Endometrial microvascular endothelial cells (primary cell): ENCODE results near the gene CNFN. TPM values are rescaled to one million over a fixed set of nuclear protein-coding genes. Genes with fewer than 3 reads are reported as not detected.

Experiments
- in situ Hi-C: cut with HindIII; loops from 2 replicates; pipeline ENCODE4 v1.10.0; 2017; ENCODE audit warnings: low sequenced_read_pairs, low pct_unique_long_range_greater_than_20kb; ENCODE audit errors: inconsistent ontology term
- total RNA-seq: library from RNA; depleted of rRNA; stranded (reverse); fragments of >200 nt; gene quantifications from one replicate; pipeline ENCODE4 v1.2.3, GENCODE V29; 2015; ENCODE audit errors: inconsistent ontology term

The CNFN gene, protein sequence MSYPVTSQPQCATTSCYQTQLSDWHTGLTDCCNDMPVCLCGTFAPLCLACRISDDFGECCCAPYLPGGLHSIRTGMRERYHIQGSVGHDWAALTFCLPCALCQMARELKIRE
- total RNA-seq: not detected

DNA sequence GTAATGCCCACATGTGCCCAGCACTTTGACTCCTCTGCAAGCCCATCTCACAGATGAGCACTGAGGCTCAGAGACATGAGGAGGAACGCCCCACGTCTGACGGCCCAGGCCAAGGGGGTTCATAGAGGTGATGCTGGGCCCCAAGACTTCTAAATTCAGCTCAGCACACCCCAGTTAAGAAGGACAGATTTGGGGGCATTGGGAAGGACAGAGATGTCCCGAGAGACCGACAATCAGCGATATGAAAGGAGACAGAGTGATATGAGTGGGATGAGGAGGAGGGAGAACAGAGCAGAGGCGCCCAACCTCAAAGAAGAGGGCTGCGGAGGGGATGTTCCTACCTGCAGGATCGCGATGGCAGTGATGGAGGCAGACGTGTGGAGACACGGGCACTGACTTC is at the start of gene CNFN:
Gene CNFN (minus strand): TSS at position 399 of the 400 bp plus-strand sequence. CDS start 1,260 bp downstream, outside the sequence.
- in situ Hi-C loops: no loop called here

DNA sequence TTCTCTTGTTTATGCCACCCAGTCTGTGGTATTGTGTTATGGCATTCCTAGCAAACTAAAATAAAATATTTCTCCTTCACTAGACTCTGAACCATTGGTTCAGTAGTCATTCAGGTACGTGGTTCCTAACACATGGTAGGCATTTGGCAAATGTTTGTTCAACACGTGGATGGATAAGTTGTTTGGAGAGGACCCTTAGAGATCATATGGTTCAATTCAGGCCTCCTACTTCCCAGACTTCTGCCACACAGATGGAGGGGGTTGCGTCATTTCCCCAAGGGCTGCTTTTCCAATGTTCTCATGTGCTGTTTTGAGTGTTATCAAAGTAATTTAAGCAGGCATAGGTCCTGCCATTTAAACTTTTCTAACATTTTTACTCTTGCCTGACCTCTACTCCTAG is 45.9 kb upstream of the CNFN start:
- in situ Hi-C loops: no loop called here

DNA sequence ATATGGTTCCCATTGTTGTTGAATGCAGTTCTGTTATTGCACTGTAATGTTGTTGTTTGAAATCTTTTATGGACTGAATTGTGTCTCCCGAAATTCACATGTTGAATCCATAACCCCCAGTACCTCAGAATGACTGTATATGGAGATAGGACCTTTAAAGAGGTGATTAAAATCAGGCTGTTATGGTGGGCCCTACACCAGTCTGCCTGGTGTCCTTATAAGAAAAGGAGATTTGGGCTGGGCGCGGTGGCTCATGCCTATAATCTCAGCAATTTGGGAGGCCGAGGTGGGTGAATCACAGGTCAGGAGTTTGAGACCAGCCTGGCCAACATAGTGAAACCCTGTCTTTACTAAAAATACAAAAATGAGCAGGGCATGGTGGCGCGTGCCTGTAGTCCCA is 45.2 kb upstream of the CNFN start:
- in situ Hi-C loops: no loop called here

DNA sequence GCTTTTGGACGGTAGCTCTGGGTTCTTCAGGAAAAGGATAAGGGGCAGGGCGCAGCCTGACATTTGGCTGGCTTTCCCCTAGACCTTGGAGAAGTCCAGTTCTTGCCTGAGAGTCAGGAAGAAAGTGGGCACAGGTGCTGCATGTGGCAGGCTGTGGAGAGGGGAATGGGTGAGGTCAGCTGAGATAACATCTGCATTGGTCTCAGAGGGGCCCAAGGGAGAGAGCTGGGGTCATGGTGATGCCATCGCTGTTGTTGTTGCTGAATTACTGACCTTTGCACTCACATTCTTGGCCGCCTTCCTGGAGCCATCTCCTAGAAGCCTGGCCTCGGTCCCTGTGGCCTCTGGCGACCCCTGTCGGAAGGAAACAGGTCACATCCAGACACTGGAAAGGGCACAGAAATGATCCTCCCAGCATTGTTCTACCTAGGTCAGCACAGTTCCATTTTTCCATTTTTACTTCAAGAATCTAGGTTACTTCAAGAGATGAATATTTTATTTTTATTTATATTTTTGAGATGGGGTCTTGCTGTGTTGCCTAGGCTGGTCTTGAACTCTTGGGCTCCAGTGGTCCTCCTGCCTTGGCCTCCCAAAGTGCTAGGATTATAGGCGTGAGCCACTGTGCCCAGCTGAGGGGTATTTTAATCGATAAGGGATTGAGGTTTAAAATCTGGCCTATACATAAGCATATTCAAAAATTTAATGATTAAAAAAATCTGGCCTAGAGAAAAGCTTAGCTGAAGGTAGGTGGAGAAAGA is 43.6 kb upstream of the CNFN start:
- in situ Hi-C loops: no loop called here

DNA sequence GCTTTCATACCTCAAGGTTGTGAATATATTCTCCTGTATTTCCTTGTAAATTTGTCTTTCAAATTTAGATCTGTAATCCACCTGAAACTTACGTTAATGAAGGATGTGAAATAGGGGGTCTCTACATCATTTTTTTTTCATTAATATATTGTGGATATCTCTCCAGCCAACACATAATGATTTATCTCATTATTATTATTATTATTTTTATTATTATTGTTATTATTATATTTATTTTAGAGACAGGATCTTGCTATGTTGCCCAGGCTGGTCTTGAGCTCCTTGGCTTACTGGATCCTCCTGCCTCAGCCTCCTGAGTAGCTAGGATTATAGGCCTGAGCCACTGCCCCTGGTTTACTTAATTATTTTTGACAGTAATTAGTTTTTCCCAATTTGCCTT is 41.4 kb upstream of the CNFN start:
- in situ Hi-C loops: no loop called here

DNA sequence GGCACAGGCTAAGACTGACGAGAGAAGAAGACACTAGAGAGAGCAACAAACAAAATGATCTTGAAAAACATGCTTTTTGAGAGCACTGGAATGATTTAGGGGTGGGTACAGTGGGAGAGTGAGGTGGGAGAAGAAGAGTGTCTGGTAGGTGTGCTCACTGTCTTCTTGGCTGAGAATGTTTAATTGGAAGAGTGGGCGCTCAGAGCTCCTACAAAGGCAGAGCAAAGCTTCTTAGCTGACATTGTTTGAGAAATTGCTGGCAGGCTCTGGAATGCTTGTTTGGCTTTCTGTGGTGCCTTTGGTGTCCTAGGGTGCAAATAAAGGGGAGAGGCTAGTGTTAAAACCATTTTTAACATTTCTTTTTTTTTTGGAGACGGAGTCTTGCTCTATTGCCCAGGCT is 38.6 kb upstream of the CNFN start:
- in situ Hi-C loops: no loop called here

DNA sequence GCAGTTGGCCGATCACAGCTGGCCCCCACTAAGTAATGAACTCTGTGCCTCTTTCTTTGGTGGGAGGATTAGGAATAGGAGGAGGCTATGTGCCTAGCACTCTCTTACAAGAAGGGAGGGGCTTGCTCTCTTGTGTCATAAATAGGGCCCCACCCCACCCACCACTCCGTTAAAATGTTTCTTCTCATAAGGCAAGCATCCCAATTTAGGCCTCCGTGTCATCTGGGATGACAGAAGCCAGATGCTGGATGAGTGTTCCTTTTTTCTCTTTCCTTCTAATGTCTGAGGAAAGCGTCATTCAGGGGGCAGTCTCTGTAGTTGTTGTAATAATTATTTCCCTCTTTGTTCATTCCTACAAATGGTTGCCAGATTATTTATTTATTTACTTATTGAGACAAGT is 37.2 kb upstream of the CNFN start, which contains the start of gene LIPE:
Gene LIPE (minus strand): TSS at position 76 of the 400 bp plus-strand sequence. CDS start 239 bp downstream, outside the sequence.
- in situ Hi-C loops: no loop called here

DNA sequence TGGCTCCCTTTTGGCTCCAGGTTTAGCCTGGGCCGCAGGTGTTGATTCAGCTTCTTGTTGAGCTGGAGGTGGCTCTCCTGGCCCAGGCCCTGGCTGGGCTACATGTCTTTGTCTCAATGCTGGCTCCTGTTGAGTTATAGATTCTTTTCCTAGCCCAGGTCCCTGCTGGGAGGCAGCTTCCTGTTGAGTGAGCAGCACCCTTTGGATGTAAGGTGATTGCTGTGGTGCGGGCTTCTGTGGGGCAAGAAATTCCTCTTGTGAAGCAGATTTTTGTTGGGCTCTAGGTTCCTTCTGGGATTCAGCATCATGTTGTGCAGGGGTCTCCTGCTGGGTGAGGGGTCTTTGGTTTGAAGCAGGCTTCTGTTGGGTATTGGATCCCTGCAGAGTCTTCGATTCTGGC is 36.5 kb upstream of the CNFN start:
- in situ Hi-C loops: no loop called here

DNA sequence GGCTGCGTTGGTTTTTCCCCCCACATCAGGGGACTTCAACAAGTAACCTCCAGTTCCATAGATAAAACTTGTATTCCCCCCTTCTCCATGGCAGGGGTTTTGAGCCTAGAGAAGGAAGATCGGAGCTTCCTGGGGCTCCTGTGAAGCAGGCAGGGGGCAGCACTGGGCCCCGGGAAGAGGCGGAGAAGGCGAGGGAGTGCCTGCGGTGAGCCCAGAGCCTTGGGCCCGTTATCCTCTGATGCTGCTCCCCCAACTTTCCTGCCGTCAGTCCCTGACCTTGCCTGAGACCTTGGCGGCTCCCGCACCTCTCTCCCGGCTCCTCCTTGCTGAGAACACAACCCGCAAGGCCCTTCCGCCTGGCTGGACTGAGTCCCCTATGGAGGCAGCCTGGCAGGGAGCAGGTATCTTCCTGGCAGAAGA is 34.6 kb upstream of the CNFN start:
- in situ Hi-C loops: no loop called here

DNA sequence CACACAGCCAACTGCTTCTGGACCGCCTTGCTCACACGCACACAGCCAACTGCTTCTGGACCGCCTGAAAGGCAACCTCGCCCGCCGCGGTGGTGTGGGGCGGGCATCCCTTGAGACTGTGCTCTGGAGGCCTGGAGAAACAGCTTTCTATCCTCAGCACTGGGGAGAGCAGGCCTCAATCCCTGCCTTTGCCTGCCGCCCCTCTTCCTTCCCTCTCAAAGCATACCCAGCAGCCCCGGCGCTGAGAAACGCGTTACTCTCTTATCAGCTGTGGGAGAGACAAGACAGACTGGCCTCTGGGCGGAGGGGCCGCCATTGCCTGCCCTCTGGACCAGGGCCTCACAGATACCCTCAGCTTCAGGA is 34.2 kb upstream of the CNFN start:
- in situ Hi-C loops: no loop called here

DNA sequence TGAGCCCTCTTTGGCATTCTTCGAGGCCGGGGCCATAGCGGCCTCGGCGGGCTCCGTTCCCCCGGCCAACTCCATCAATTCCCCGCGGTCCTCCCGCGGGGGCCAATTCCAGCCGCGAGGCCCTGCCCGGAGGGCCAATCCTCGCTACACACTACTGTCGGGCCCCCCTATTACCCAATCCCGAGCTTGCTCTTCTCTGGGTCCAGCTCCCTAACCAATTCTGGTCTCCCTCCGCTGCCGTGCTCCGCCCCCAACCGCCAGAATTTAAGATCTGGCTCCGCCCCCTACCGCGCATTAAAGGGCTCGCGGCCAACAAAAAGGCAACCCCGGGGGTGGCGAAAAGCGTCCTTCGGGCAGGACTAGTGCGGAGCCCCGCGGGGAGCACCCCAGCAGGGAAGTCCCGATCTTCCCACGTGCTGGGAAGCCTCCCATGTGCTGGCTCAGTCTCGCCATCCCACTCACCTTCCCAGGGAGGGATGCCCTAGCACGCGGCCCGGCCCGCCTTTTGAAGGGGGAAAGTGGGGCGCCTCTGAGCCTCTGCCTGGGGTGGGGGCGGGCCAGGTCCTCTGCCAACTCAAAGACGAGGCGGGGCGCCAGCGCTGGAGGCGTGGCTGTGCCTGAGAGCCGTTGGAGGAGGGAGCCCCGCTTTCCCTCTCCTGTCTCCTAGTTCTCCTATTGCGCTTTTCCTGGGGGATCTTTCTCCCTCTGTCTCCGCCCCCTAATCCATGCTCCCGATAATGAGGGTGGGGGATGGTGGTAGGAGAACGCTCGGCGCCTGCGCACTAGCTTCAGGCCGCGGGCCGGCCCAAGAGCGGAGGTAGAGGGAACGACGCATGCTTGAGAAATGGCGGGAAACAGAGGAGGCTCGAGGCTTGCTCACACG is 33.6 kb upstream of the CNFN start:
- in situ Hi-C loops: no loop called here

DNA sequence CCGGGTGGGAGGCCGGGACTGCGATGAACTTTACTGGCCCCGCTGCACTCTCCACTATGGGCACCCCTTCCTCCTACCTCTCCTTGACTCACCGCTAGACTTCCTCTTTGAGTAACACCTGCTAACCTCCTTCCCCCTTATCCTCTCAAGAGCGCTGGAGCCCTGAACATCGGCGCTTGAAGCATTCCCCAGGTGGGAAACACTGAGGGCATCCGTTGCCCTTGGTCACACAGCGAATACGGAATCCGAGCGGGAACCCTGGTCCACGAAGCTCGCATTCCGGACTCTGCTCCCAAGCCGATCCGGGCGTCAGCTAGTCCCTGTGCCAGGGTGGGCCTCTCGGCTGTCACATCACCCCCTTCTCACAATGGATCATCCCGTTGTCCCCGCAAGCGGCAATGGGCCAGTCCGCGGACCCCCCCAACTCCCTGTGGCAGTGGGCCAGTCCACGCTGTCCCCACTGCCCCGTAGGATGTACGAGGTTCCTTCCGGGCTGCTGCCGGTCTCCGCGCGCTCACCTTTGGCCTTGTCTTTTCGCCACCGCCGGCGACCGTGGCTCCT is 32.9 kb upstream of the CNFN start:
- in situ Hi-C loops: no loop called here

DNA sequence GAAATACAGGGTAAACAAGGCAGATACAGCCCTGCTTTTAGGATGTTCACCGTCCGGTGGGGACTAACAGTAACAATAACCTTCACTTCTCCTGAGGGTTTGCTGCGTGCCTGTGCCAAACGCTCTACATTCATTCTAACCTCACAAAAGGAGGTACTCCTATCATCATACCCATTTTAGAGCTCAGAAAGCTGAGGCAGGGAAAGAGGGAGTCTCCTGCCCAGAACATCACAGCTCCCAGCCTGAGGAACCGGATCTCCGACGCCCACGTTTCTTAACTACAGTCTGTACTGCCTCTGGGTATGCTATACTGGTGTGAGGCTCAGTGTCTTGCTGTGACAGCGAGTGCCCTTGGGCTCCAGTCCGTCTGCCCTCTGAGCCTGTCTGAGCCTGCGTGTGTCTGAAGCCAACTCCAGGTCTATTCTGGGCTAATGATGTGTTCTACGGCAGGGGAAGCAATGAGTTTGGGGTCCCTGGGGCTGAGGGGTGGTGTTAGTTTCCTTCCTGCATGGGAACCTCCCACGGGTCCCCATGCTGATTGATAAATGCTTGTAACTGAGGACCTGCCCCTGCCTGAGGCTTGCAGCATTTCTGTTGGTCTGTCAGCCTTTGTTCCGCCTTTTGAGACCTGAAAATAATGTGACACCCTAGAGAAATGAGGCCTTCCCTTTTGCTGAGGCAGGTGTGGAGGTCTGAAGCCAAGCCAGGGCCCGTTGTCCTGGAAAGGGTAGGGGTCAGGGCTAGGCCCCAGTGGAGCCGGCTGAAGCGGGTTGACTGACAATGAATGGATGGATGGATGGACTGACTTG is 32.2 kb upstream of the CNFN start:
- in situ Hi-C loops: no loop called here

DNA sequence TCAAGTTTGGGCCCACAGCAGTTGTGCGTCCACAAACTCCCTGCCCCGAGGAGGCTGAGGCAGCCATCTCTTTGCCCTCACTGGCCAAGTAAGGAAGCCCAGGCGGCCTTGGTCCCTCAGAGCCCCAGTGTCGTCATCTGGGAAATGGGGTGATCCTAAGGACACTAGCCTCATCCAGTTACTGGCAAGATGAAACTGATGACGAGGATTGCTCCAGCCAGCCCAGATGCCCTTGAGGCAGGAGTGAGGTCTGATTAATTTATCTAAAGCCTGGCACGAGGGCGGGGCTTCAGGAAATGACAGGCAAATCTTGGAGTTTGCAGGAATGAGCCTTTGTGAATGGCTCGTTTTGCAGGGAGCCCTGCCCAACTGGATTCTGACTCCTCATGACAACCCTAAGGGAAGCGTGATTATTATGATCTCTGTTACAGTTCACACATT is 31.5 kb upstream of the CNFN start:
- in situ Hi-C loops: no loop called here

DNA sequence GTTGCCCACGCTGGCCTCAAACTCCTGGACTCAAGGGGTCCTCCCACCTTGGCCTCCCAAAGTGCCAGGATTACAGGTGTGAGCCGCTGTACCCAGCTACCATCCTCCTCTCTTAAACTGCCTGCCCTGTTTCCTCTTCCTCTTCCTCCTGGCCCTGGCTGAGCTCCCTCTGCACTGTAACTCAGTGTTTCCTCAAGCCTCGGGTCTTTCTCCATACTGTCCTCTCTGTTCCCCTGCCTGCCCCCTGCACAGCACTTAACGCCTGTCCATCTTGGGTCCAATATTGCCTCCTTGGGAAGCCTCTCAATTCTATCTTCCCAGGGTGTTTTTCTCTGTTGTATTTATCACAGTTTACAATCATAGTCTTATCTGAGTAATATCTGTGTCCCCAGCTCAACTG is 31.0 kb upstream of the CNFN start:
- in situ Hi-C loops: no loop called here

DNA sequence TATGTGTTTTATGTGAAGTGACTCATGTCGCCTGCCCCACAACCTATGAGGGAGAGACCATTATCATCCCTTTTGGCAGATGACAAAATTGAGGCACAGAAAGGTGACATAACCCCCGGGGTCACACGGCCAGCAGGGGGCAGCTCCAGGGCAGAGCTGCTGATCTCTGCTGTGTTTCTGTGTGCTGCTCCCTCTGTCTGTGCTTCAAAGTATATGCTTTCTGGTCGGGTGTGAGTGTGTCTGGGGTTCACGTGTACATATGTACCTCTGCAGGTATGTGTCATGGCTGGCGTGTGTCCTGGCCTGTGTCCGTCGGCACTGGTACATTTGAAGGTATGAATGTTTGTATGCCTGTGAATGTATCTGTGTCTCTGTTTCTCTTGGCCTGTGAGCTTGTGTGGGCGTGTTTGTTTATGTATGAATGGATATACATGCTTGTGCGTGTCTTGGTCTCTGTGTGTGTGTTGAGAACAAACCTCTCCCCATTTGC is 30.0 kb upstream of the CNFN start:
- in situ Hi-C loops: no loop called here

DNA sequence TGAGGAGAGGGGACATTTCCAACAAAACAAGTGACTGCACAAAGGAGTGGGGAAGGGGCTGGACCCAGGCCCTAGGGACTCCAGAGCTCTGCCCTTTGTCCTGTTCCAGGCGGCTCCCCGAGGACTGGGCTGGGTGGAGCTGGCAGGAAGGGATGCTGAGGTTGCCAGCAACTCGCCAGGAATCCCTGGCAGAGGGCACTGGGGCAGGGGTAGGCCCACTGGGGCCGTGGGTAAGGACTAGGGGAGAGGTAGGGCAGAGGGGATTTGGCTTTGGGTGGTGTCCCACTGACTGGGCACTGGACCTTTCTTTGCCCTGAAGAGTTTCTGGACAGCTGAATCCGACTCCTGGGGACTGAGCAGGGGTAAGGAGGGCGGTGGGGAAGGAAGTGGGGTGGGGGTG is 29.2 kb upstream of the CNFN start:
- in situ Hi-C loops: no loop called here

DNA sequence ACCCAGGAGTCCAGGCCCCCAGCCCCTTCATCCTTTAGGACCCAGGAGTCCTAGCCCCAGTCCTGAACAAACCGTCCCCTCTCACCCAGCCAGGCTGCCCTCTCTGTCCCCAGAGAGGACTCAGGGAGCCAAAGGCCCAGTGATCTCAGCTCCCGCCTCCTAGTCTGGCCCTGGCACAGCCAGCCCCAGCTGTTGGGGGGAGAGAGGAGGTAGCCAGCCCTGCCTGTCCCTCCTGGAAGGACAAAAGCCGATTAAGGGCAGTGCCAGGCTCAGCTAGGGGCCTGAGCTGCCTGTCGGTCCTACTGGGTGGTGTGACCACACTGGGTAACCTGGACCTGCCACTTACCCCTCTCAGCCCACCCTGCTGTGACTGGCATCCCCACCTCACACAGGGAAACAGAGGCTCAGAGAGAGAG is 22.6 kb upstream of the CNFN start:
- in situ Hi-C loops: no loop called here

DNA sequence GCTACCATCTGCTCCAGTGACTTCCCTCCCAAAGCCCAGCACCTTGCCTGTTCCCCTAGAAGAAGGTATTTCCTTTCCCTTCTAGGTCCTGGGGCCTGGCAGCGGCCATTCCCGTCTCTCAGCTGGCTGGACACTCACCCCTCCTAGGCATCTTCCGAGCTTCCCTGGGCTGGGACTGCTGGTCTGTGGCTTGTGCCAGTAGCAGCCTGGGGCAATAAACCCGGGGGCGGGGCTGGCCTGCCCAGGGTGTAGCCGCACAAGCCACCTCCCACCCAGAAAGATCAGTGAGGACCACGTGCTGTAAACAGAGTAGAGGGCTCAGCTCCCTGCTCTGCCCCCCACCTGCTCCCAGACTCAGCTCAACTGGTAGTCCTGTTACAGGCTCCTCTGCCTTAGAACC is 22.1 kb upstream of the CNFN start:
- in situ Hi-C loops: no loop called here
